Frontal cortex (tissue), 4 donors: Measurements from ENCODE around the gene TRIM66. TPM values are rescaled to one million over a fixed set of nuclear protein-coding genes. Genes with fewer than 3 reads are reported as not detected.
"Not testable (repeated sequence)": the region's sequence is repeated elsewhere in the genome, so short reads cannot be mapped to it uniquely, and the experiment has no call there.

Experiments used
- DNase-seq, 2 donors: peaks; one replicate each; pipeline ENCODE4 v3.0.0; 2012; ENCODE audit warnings: low spot score in 2 of 2
- FAIRE-seq: peaks from 2 replicates; lab custom pipeline; 2012; peaks lifted over from hg19 to GRCh38; lab: Jason Lieb, UNC
- total RNA-seq: library from RNA; depleted of rRNA; stranded (reverse); fragments of >200 nt; gene quantifications from one replicate; pipeline ENCODE4 v1.2.3, GENCODE V29; 2014
- donor health status: control.
- donor health status: control.
- donor health status: control.

The TRIM66 gene
- total RNA-seq, 1 donor from 2014 or later = 2.9 TPM

GRCh38 chr11:8692417-8692816 lies 10.0 kb upstream of the TRIM66 start:
- FAIRE-seq (no peak), DNase-seq (no peak)

GRCh38 chr11:8691601-8692000 lies 9.1 kb upstream of the TRIM66 start:
- DNase-seq (no peak), FAIRE-seq (no peak)

GRCh38 chr11:8690374-8691342 lies 8.2 kb upstream of the TRIM66 start:
- FAIRE-seq (no peak), DNase-seq (no peak)

- DNase-seq (no peak), FAIRE-seq (no peak)
Measured at GRCh38 chr11:8689726-8690255, 7.3 kb upstream of the TRIM66 start.

- FAIRE-seq (no peak), DNase-seq (peak; percentile 81 to 96)
Measured at GRCh38 chr11:8688414-8689362, 6.2 kb upstream of the TRIM66 start.

GRCh38 chr11:8686325-8686724 lies 3.9 kb upstream of the TRIM66 start:
- no peak for FAIRE-seq
- no peak for DNase-seq

- no peak for DNase-seq
- no peak for FAIRE-seq
Measured at GRCh38 chr11:8685820-8686219, 3.4 kb upstream of the TRIM66 start.

- no peak for FAIRE-seq
- DNase-seq = no peak
Measured at GRCh38 chr11:8685306-8685705, 2.8 kb upstream of the TRIM66 start.

GRCh38 chr11:8684600-8685290 lies 2.3 kb upstream of the TRIM66 start:
- FAIRE-seq (no peak), DNase-seq (no peak)

GRCh38 chr11:8683115-8683807 lies 796 bp upstream of the TRIM66 start:
- FAIRE-seq = no peak
- no peak for DNase-seq

- DNase-seq = no peak
- FAIRE-seq = no peak
Measured at GRCh38 chr11:8681837-8682302, 595 bp downstream of the TRIM66 start.

- FAIRE-seq (no peak), DNase-seq (no peak)
Measured at GRCh38 chr11:8679006-8679405, 3.5 kb downstream of the TRIM66 start.

GRCh38 chr11:8676458-8676857 lies 6.0 kb downstream of the TRIM66 start:
- FAIRE-seq (no peak), DNase-seq (no peak)

- DNase-seq (no peak), FAIRE-seq (no peak)
Measured at GRCh38 chr11:8674859-8675258, 7.6 kb downstream of the TRIM66 start.

- DNase-seq (no peak), FAIRE-seq (no peak)
Measured at GRCh38 chr11:8672346-8672745, 10.1 kb downstream of the TRIM66 start.

- FAIRE-seq = no peak
- no peak for DNase-seq
Measured at GRCh38 chr11:8671651-8672062, 10.8 kb downstream of the TRIM66 start.

- DNase-seq = peak; percentile 21 to 58
- FAIRE-seq = no peak
Measured at GRCh38 chr11:8671193-8671612, 11.3 kb downstream of the TRIM66 start.

- FAIRE-seq, DNase-seq: not testable (repeated sequence)
Measured at GRCh38 chr11:8670081-8670480, 12.4 kb downstream of the TRIM66 start.

- no peak for DNase-seq
Measured at GRCh38 chr11:8665222-8665621, 17.2 kb downstream of the TRIM66 start.

More at GRCh38 chr11:8665222-8665621, 17.2 kb downstream of the TRIM66 start:
- no peak for FAIRE-seq
